Parathyroid adenoma (tissue), 2 donors: ENCODE measurements around the gene TSHZ1.

Experiments
- H2AFZ ChIP-seq: fragments of 300-600 bp; sonication (generic); one replicate; pipeline ENCODE4 v1.7.0; 2017; ENCODE audit warnings: antibody characterized with exemption, mild to moderate bottlenecking
- H3K27ac ChIP-seq: fragments of 300-600 bp; sonication (generic); one replicate; pipeline ENCODE4 v1.7.0; 2017
- H3K27me3 ChIP-seq: fragments of 300-600 bp; sonication (generic); one replicate; pipeline ENCODE4 v1.7.0; 2017; ENCODE audit warnings: low read length; ENCODE audit not compliant: control insufficient read depth, insufficient read depth
- H3K36me3 ChIP-seq: fragments of 300-600 bp; sonication (generic); one replicate; pipeline ENCODE4 v1.7.0; 2017; ENCODE audit warnings: low read length; ENCODE audit not compliant: control insufficient read depth, insufficient read depth
- H3K4me1 ChIP-seq: fragments of 300-600 bp; sonication (generic); one replicate; pipeline ENCODE4 v1.7.0; 2017; ENCODE audit warnings: control low read depth
- H3K4me2 ChIP-seq: fragments of 300-600 bp; sonication (generic); one replicate; pipeline ENCODE4 v1.7.0; 2017; ENCODE audit warnings: low read length
- H3K4me3 ChIP-seq: fragments of 300-600 bp; sonication (generic); one replicate; pipeline ENCODE4 v1.7.0; 2017; ENCODE audit warnings: low read depth, low read length
- H3K79me2 ChIP-seq: fragments of 300-600 bp; sonication (generic); one replicate; pipeline ENCODE4 v1.7.0; 2017; ENCODE audit warnings: control low read depth
- H3K9ac ChIP-seq: fragments of 300-600 bp; sonication (generic); one replicate; pipeline ENCODE4 v1.7.0; 2017; ENCODE audit warnings: mild to moderate bottlenecking
- H3K9me3 ChIP-seq: fragments of 300-600 bp; sonication (generic); one replicate; pipeline ENCODE4 v1.7.0; 2017; ENCODE audit warnings: low read length; ENCODE audit not compliant: control insufficient read depth
- CTCF ChIP-seq: fragments of 300-600 bp; sonication (generic); IDR thresholded peaks from one replicate; pipeline ENCODE4 v1.7.0; 2017; ENCODE audit warnings: antibody characterized with exemption, mild to moderate bottlenecking
- donor health status: primary hyperparathyroidism.

TSHZ1 gene

GRCh38 chr18:75216212-75216910 lies 5.8 kb downstream of the TSHZ1 start:
- no peak overlapping the region for H3K4me3 ChIP-seq
- H3K4me1 ChIP-seq = no peaks in the 10 kb centered on the region
- no peak for TF ChIP-seq CTCF

GRCh38 chr18:75216911-75217689 lies 6.5 kb downstream of the TSHZ1 start:
- H3K4me3 ChIP-seq = no peak overlapping the region
- no peak overlapping the region for H3K27ac ChIP-seq
- no peaks in the 10 kb centered on the region for H3K27me3 ChIP-seq
- H3K4me1 ChIP-seq = no peaks in the 10 kb centered on the region
- no peak overlapping the region for H3K4me2 ChIP-seq
- no peaks in the 10 kb centered on the region for H3K36me3 ChIP-seq
- peaks cover 14% of the 10 kb centered on the region for H3K79me2 ChIP-seq
- no peak overlapping the region for H3K9ac ChIP-seq
- no peak for TF ChIP-seq CTCF
- no peaks in the 10 kb centered on the region for H3K9me3 ChIP-seq
- no peak overlapping the region for H2AFZ ChIP-seq

More at GRCh38 chr18:75216212-75216910, 5.8 kb downstream of the TSHZ1 start:
- Histone ChIP-seq H3K36me3 (no peaks in the 10 kb centered on the region), H3K79me2 (peaks cover 14% of the 10 kb centered on the region), H3K9ac (no peak overlapping the region), H2AFZ (no peak overlapping the region), H3K9me3 (no peaks in the 10 kb centered on the region), H3K27me3 (no peaks in the 10 kb centered on the region), H3K27ac (no peak overlapping the region), H3K4me2 (no peak overlapping the region)

GRCh38 chr18:75218065-75218923 lies 7.7 kb downstream of the TSHZ1 start:
- Histone ChIP-seq H3K4me1 (no peaks in the 10 kb centered on the region), H3K36me3 (no peaks in the 10 kb centered on the region)

GRCh38 chr18:75219745-75220375 lies 9.3 kb downstream of the TSHZ1 start:
- Histone ChIP-seq H3K9me3 (no peaks in the 10 kb centered on the region), H3K79me2 (peaks cover 24% of the 10 kb centered on the region), H3K9ac (no peak overlapping the region), H2AFZ (no peak overlapping the region), H3K27ac (no peak overlapping the region), H3K4me1 (no peaks in the 10 kb centered on the region), H3K36me3 (no peaks in the 10 kb centered on the region), H3K27me3 (no peaks in the 10 kb centered on the region), H3K4me3 (no peak overlapping the region), H3K4me2 (no peak overlapping the region)
- TF ChIP-seq CTCF = no peak

More at GRCh38 chr18:75218065-75218923, 7.7 kb downstream of the TSHZ1 start:
- H3K9ac ChIP-seq = no peak overlapping the region
- no peak overlapping the region for H3K4me2 ChIP-seq
- TF ChIP-seq CTCF = no peak
- no peaks in the 10 kb centered on the region for H3K27me3 ChIP-seq
- no peaks in the 10 kb centered on the region for H3K9me3 ChIP-seq
- no peak overlapping the region for H3K4me3 ChIP-seq
- H3K79me2 ChIP-seq = peaks cover 19% of the 10 kb centered on the region
- no peak overlapping the region for H3K27ac ChIP-seq
- H2AFZ ChIP-seq = no peak overlapping the region
